Measurements from ENCODE around the gene SMAP1. TPM values are rescaled to one million over a fixed set of nuclear protein-coding genes. Genes with fewer than 3 reads are reported as not detected.

The SMAP1 gene
- total RNA-seq, 1 donor from 2014 or later = 12.4 TPM

- no peak for TF ChIP-seq CTCF (IDR thresholded peaks at IDR 0.05; ENCODE audit: insufficient read depth, low read length, severe bottlenecking)
- FAIRE-seq (no peak), DNase-seq (ENCODE audit: low read depth) (no peak)
- no peaks in the 10 kb centered on the region for H3K27me3 ChIP-seq (ENCODE audit: control insufficient read depth, insufficient read depth, low read length)
- H3K36me3 ChIP-seq (ENCODE audit: control insufficient read depth, insufficient read depth, low read length) = no peaks in the 10 kb centered on the region
- H3K4me3 ChIP-seq (ENCODE audit: low read depth, low read length) = no peak overlapping the region
Observed at GRCh38 chr6:70629929-70630328, 37.8 kb upstream of the SMAP1 start.

GRCh38 chr6:70633870-70634269 lies 33.8 kb upstream of the SMAP1 start:
- no peaks in the 10 kb centered on the region for H3K36me3 ChIP-seq (ENCODE audit: control insufficient read depth, insufficient read depth, low read length)
- H3K27me3 ChIP-seq (ENCODE audit: control insufficient read depth, insufficient read depth, low read length) = no peaks in the 10 kb centered on the region
- H3K4me3 ChIP-seq (ENCODE audit: low read depth, low read length) = no peak overlapping the region
- TF ChIP-seq CTCF (IDR thresholded peaks at IDR 0.05; ENCODE audit: insufficient read depth, low read length, severe bottlenecking) = no peak
- no peak for DNase-seq (ENCODE audit: low read depth)
- no peak for FAIRE-seq

- no peak for TF ChIP-seq CTCF (IDR thresholded peaks at IDR 0.05; ENCODE audit: insufficient read depth, low read length, severe bottlenecking)
- no peak for DNase-seq (ENCODE audit: low read depth)
- no peak overlapping the region for H3K4me3 ChIP-seq (ENCODE audit: low read depth, low read length)
- H3K27me3 ChIP-seq (ENCODE audit: control insufficient read depth, insufficient read depth, low read length) = no peaks in the 10 kb centered on the region
- FAIRE-seq = no peak
- no peaks in the 10 kb centered on the region for H3K36me3 ChIP-seq (ENCODE audit: control insufficient read depth, insufficient read depth, low read length)
Observed at GRCh38 chr6:70636596-70636995, 31.1 kb upstream of the SMAP1 start.

- DNase-seq (ENCODE audit: low read depth) (no peak), FAIRE-seq (no peak)
- no peak for TF ChIP-seq CTCF (IDR thresholded peaks at IDR 0.05; ENCODE audit: insufficient read depth, low read length, severe bottlenecking)
- H3K27me3 ChIP-seq (ENCODE audit: control insufficient read depth, insufficient read depth, low read length) = no peaks in the 10 kb centered on the region
- H3K36me3 ChIP-seq (ENCODE audit: control insufficient read depth, insufficient read depth, low read length) = no peaks in the 10 kb centered on the region
- H3K4me3 ChIP-seq (ENCODE audit: low read depth, low read length) = no peak overlapping the region
Observed at GRCh38 chr6:70638468-70638867, 29.2 kb upstream of the SMAP1 start.

- TF ChIP-seq CTCF (IDR thresholded peaks at IDR 0.05; ENCODE audit: insufficient read depth, low read length, severe bottlenecking) = no peak
- FAIRE-seq = no peak
Observed at GRCh38 chr6:70651326-70651905, 16.3 kb upstream of the SMAP1 start.

GRCh38 chr6:70652216-70652615 lies 15.5 kb upstream of the SMAP1 start:
- no peak for DNase-seq (ENCODE audit: low read depth)
- FAIRE-seq = no peak
- Histone ChIP-seq H3K36me3 (ENCODE audit: control insufficient read depth, insufficient read depth, low read length) (no peaks in the 10 kb centered on the region), H3K27me3 (ENCODE audit: control insufficient read depth, insufficient read depth, low read length) (no peaks in the 10 kb centered on the region), H3K4me3 (ENCODE audit: low read depth, low read length) (no peak overlapping the region)
- no peak for TF ChIP-seq CTCF (IDR thresholded peaks at IDR 0.05; ENCODE audit: insufficient read depth, low read length, severe bottlenecking)

More at GRCh38 chr6:70651326-70651905, 16.3 kb upstream of the SMAP1 start:
- DNase-seq (ENCODE audit: low read depth) = no peak
- Histone ChIP-seq H3K4me3 (ENCODE audit: low read depth, low read length) (no peak overlapping the region), H3K27me3 (ENCODE audit: control insufficient read depth, insufficient read depth, low read length) (no peaks in the 10 kb centered on the region), H3K36me3 (ENCODE audit: control insufficient read depth, insufficient read depth, low read length) (no peaks in the 10 kb centered on the region)

Measured in bronchial epithelial cell (primary cell).